GM12878 (cell line): ENCODE results near the gene WDTC1. TPM values are rescaled to one million over a fixed set of nuclear protein-coding genes. Genes with fewer than 3 reads are reported as not detected.

Experiments used
- CTCF ChIP-seq, 3 experiments: IDR thresholded peaks in 2 of 3; conservative IDR thresholded peaks in 1 of 3; 2 replicates each; pipeline ENCODE4 v1.5.1; 2011; ENCODE audit warnings: low read depth in 3 of 3, low read length in 3 of 3, mild to moderate bottlenecking in 3 of 3, control low read depth in 2 of 3, moderate library complexity in 2 of 3, inconsistent platforms in 1 of 3, mixed read lengths in 1 of 3; ENCODE audit not compliant: control insufficient read depth in 2 of 3, insufficient read depth in 1 of 3; ENCODE audit errors: extremely low read depth in 1 of 3
- POU2F2 ChIP-seq: IDR thresholded peaks from 3 replicates; pipeline ENCODE4 v1.6.1; 2011; ENCODE audit warnings: low read depth, mild to moderate bottlenecking, low read length, borderline replicate concordance
- PRDM15 ChIP-seq: fragments of 450-650 bp; formaldehyde crosslinking; IDR thresholded peaks from 2 replicates; pipeline ENCODE4 v1.4.0; 2020; ENCODE audit warnings: mild to moderate bottlenecking, moderate library complexity
- polyA plus RNA-seq, 11 experiments: library from polyadenylated mRNA; depleted of rRNA in 4 of 11; unstranded in 6 of 11; stranded (reverse) in 5 of 11; fragments of >200 nt; fragmentation: Nextera tagmentation in 4 of 11; fragmentation: Illumina TruSeq in 1 of 11; extraction: Ambion mirVana in 4 of 11; extraction: Trizol in 1 of 11; gene quantifications; 1 replicate in 1 of 11; 2 replicates in 10 of 11; pipeline versions ENCODE4 v1.2.1 to v1.2.3, GENCODE V29; 2011 to 2016; ENCODE audit warnings: inconsistent platforms in 2 of 11, missing spikeins in 2 of 11, low read depth in 1 of 11
- total RNA-seq, 4 experiments: library from RNA; depleted of rRNA in 3 of 4; stranded (reverse); fragments of >200 nt in 3 of 4; fragmentation: Illumina TruSeq in 1 of 4; extraction: Trizol in 1 of 4; gene quantifications; 2 replicates each; pipeline versions ENCODE4 v1.2.1 to v1.2.3, GENCODE V29; 2013 to 2021

The WDTC1 gene
- total and polyA plus RNA-seq, 10 of the 15 experiments (the other 5 are each of a cell fraction or from before 2014, with no cell fraction given): 0.21 to 28.7 (median 7.6) TPM

- TF ChIP-seq CTCF (IDR thresholded peaks at IDR 0.05 in 2 of 3, conservative IDR thresholded peaks at IDR 0.05 in 1 of 3; ENCODE audit: control insufficient read depth in 2 of 3, extremely low read depth in 1 of 3, insufficient read depth in 1 of 3, low read depth in 3 of 3, low read length in 3 of 3) (peak; percentile 63 to 88 (median 86)), PRDM15 (CRISPR knock-in tag) (no peak), POU2F2 (no peak)
- TF ChIP-seq, all 136 proteins: peak for 5
Measured at GRCh38 chr1:27332536-27333281, 98.3 kb downstream of the WDTC1 start (continued).
